ENCODE measurements around the gene SHQ1. TPM values are rescaled to one million over a fixed set of nuclear protein-coding genes. Genes with fewer than 3 reads are reported as not detected.

Gene SHQ1
- total RNA-seq, 1 experiment from 2014 or later, result 27.6 TPM

DNA sequence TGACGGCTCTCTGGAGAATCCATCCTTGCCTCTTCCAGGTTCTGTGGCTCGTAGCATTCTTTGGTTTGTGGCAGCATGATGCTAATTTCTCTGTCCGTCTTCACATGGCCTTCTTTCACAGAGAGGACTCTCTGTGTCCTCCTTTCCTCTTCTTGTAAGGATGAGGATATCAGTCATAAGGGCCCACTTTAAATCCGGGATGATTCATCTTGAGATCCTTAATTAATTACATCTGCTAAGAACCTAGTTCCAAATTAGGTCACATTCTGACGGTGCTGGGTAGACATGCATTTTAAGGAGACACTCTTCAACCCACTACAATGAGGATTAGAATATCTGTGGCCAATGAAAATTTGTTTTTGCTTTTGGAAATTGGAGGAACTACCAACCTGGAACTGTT lies 23.9 kb upstream of the SHQ1 start:
- DNase-seq (ENCODE audit: low read depth, low spot score) (no peak), ATAC-seq (no peak)
- Histone ChIP-seq H3K4me3 (replicated peaks in 1 of 2; ENCODE audit: low read depth in 1 of 2, low read length in 2 of 2) (no peak overlapping the region), H3K27me3 (ENCODE audit: insufficient read depth, low read length) (peaks cover 8% of the 10 kb centered on the region; the same call in 1 of the 2 replicates), H3K9me3 (ENCODE audit: control insufficient read depth in 1 of 2, insufficient read depth in 1 of 2, low read depth in 1 of 2, low read length in 2 of 2) (no peaks in the 10 kb centered on the region), H3K27ac (ENCODE audit: low read depth, low read length) (no peak overlapping the region), H3K9ac (ENCODE audit: low read length) (no peak overlapping the region), H3K4me1 (ENCODE audit: control insufficient read depth in 1 of 2, insufficient read depth in 2 of 2, low read length in 2 of 2) (0 out of 4 replicates have a peak, but pooled peaks cover 0 to 3% of the 10 kb centered on the region in 2 experiments), H3K9me2 (ENCODE audit: insufficient read depth) (no peaks in the 10 kb centered on the region; the same call in 1 of the 2 replicates), H3K36me3 (ENCODE audit: control insufficient read depth in 1 of 2, insufficient read depth in 2 of 2, low read length in 2 of 2) (no peaks in the 10 kb centered on the region), H3K4me2 (ENCODE audit: low read length) (no peak overlapping the region), H4K20me1 (ENCODE audit: insufficient read depth) (no peaks in the 10 kb centered on the region), H3K79me2 (ENCODE audit: insufficient read depth, low read length) (no peaks in the 10 kb centered on the region), H2AFZ (ENCODE audit: low read depth, low read length, poor library complexity, severe bottlenecking) (no peak overlapping the region)
- TF ChIP-seq POLR2A (IDR thresholded peaks at IDR 0.05; ENCODE audit: borderline replicate concordance, extremely low read depth, insufficient read depth, insufficient read length) (no peak), EGR1 (IDR thresholded peaks at IDR 0.05; ENCODE audit: low read depth) (no peak), RAD21 (IDR thresholded peaks at IDR 0.05; ENCODE audit: low read depth) (no peak), EZH2 (IDR thresholded peaks at IDR 0.05) (no peak), CBX3 (IDR thresholded peaks at IDR 0.05; ENCODE audit: low read depth) (no peak), ELF1 (IDR thresholded peaks at IDR 0.05; ENCODE audit: borderline replicate concordance, low read depth) (no peak), SRF (IDR thresholded peaks at IDR 0.05; ENCODE audit: low read depth) (no peak)
- no TSS peak for BruUV-seq (replicated peaks)
- CTCF ChIA-PET, result no interaction called here
- POLR2A ChIA-PET, result no interaction called here
- intact Hi-C loops (cut with micrococcal nuclease), result no loop called here
- RAD21 ChIA-PET (ENCODE audit: low non-redundant PET in 1 of 2, low total read pairs in 2 of 2, uncharacterized antibody in 2 of 2, unreplicated experiment in 2 of 2), result no interaction called here

DNA sequence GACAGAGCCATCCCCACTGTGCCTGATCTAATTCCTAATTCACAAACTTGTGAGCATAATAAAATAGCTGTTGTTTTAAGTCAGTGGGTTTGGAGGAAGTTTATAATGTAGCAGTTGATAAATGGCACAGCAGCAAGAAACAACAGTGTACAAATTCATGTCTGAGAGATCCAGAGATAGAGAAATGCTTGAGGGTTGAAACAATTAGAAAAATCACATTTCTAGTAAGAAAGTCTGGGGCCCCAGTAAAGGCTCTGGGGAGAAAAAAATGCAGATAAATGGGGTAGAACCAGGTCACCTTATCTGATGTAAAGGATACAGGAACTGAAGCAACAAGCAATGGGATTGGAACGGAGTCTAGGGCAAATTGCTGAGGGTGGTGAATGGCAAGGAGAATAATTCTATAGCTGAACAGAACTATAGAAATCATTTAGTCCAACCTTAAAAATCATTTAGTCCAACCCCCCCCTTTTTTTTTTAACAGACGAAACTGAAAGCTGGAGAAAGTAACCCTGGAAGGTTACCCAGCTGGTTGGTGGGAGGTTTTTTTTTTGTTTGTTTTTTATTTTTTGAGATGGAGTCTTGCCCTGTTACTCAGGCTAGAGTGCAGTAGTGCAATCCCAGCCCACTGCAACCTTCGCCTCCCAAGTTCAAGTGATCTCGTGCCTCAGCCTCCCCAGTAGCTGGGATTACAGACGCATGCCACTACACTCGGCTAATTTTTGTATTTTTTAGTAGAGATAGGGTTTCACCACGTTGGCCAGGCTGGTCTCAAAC lies 14.3 kb upstream of the SHQ1 start:
- Histone ChIP-seq H3K9me2 (ENCODE audit: insufficient read depth) (no peaks in the 10 kb centered on the region), H3K4me1 (ENCODE audit: control insufficient read depth in 1 of 2, insufficient read depth in 2 of 2, low read length in 2 of 2) (no peaks in the 10 kb centered on the region), H2AFZ (ENCODE audit: low read depth, low read length, poor library complexity, severe bottlenecking) (no peak overlapping the region), H3K9ac (ENCODE audit: low read length) (no peak overlapping the region), H3K36me3 (ENCODE audit: control insufficient read depth in 1 of 2, insufficient read depth in 2 of 2, low read length in 2 of 2) (no peaks in the 10 kb centered on the region), H3K4me3 (replicated peaks in 1 of 2; ENCODE audit: low read depth in 1 of 2, low read length in 2 of 2) (no peak overlapping the region), H3K4me2 (ENCODE audit: low read length) (no peak overlapping the region), H3K27ac (ENCODE audit: low read depth, low read length) (no peak overlapping the region), H3K79me2 (ENCODE audit: insufficient read depth, low read length) (no peaks in the 10 kb centered on the region), H3K9me3 (ENCODE audit: control insufficient read depth in 1 of 2, insufficient read depth in 1 of 2, low read depth in 1 of 2, low read length in 2 of 2) (no peaks in the 10 kb centered on the region), H4K20me1 (ENCODE audit: insufficient read depth) (no peaks in the 10 kb centered on the region), H3K27me3 (ENCODE audit: insufficient read depth, low read length) (no peaks in the 10 kb centered on the region)
- no peak for TF ChIP-seq POLR2AphosphoS5 (IDR thresholded peaks at IDR 0.05; ENCODE audit: low read depth, low read length)
- TF ChIP-seq, protein P1, sequence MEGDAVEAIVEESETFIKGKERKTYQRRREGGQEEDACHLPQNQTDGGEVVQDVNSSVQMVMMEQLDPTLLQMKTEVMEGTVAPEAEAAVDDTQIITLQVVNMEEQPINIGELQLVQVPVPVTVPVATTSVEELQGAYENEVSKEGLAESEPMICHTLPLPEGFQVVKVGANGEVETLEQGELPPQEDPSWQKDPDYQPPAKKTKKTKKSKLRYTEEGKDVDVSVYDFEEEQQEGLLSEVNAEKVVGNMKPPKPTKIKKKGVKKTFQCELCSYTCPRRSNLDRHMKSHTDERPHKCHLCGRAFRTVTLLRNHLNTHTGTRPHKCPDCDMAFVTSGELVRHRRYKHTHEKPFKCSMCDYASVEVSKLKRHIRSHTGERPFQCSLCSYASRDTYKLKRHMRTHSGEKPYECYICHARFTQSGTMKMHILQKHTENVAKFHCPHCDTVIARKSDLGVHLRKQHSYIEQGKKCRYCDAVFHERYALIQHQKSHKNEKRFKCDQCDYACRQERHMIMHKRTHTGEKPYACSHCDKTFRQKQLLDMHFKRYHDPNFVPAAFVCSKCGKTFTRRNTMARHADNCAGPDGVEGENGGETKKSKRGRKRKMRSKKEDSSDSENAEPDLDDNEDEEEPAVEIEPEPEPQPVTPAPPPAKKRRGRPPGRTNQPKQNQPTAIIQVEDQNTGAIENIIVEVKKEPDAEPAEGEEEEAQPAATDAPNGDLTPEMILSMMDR (IDR thresholded peaks at IDR 0.05 in 2 of 3, conservative IDR thresholded peaks at IDR 0.05 in 1 of 3; ENCODE audit: borderline replicate concordance in 1 of 3, insufficient read depth in 1 of 3, low read depth in 2 of 3, low read length in 2 of 3), result no peak
- TF ChIP-seq EGR1 (IDR thresholded peaks at IDR 0.05; ENCODE audit: low read depth), result no peak
- TF ChIP-seq SRF (IDR thresholded peaks at IDR 0.05; ENCODE audit: low read depth), result no peak
- TF ChIP-seq EZH2 (IDR thresholded peaks at IDR 0.05), result no peak
- TF ChIP-seq, protein P2, sequence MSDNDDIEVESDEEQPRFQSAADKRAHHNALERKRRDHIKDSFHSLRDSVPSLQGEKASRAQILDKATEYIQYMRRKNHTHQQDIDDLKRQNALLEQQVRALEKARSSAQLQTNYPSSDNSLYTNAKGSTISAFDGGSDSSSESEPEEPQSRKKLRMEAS (IDR thresholded peaks at IDR 0.05), result no peak
- TF ChIP-seq EZH2phosphoT487 (IDR thresholded peaks at IDR 0.05; ENCODE audit: borderline replicate concordance), result no peak
- TF ChIP-seq SIN3A (IDR thresholded peaks at IDR 0.05; ENCODE audit: low read depth), result no peak
- TF ChIP-seq JUND (IDR thresholded peaks at IDR 0.05), result no peak
- no peak for TF ChIP-seq YY1 (IDR thresholded peaks at IDR 0.05; ENCODE audit: extremely low read depth, insufficient replicate concordance, low read depth, low read length)
- ATAC-seq (no peak), DNase-seq (ENCODE audit: low read depth, low spot score) (no peak)
- POLR2A ChIA-PET, result no interaction called here
- no TSS peak for BruUV-seq (replicated peaks)
- CTCF ChIA-PET, result interaction anchor here (2.3 kb wide), 1 partner anchor 11 kb away, joined by 6 read pairs; no protein-coding TSS in a partner anchor
- RAD21 ChIA-PET (ENCODE audit: low non-redundant PET in 1 of 2, low total read pairs in 2 of 2, uncharacterized antibody in 2 of 2, unreplicated experiment in 2 of 2), result interaction anchor here in 1 of 2 experiments (0.5 kb wide), 1 partner anchor 13 kb away, joined by 3 read pairs; no protein-coding TSS in a partner anchor
- intact Hi-C loops (cut with micrococcal nuclease), result no loop called here

Measured in HCT116 (cell line).